ENCODE data around the gene DPM2. TPM values are rescaled to one million over a fixed set of nuclear protein-coding genes. Genes with fewer than 3 reads are reported as not detected.

DPM2 gene
- total RNA-seq, 2 donors from 2014 or later = 18.8 to 26.0 TPM

- Histone ChIP-seq H3K27me3 (replicated peaks; ENCODE audit: insufficient read depth) (no peaks in the 10 kb centered on the region), H3K9me3 (no peaks in the 10 kb centered on the region), H3K4me3 (peak within 1 kb of the TSS; percentile 88), H3K36me3 (peaks cover 8% of the 10 kb centered on the region), H3K27ac (peak within 1 kb of the TSS; percentile 68 to 78), H3K4me1 (ENCODE audit: control insufficient read depth in 1 of 2, low read depth in 2 of 2) (peaks cover 27 to 61% of the 10 kb centered on the region in 2 donors)
- DNase-seq (ENCODE audit: low spot score) (peak; percentile 70), ATAC-seq (ENCODE audit: insufficient number of reproducible peaks, low FRiP score, low read depth) (peak; percentile 54)
- no peak for TF ChIP-seq CTCF (IDR thresholded peaks at IDR 0.05)
Measured at GRCh38 chr9:127916720-127917581, 20.7 kb downstream of the DPM2 start, which contains the start of gene ST6GALNAC4. ST6GALNAC4 (minus strand) TSS chr9:127917041; CDS start chr9:127916419, 622 bp downstream.

GRCh38 chr9:127915801-127916719 is 21.6 kb downstream of the DPM2 start:
- Histone ChIP-seq H3K4me3 (peak overlapping the region; percentile 88), H3K27ac (peak overlapping the region; percentile 68 to 78), H3K36me3 (peaks cover 9% of the 10 kb centered on the region), H3K27me3 (replicated peaks; ENCODE audit: insufficient read depth) (no peaks in the 10 kb centered on the region), H3K4me1 (ENCODE audit: control insufficient read depth in 1 of 2, low read depth in 2 of 2) (peaks cover 27 to 52% of the 10 kb centered on the region in 2 donors), H3K9me3 (no peaks in the 10 kb centered on the region)
- no peak for TF ChIP-seq CTCF (IDR thresholded peaks at IDR 0.05)
- ATAC-seq (ENCODE audit: insufficient number of reproducible peaks, low FRiP score, low read depth) (no peak), DNase-seq (ENCODE audit: low spot score) (no peak)

GRCh38 chr9:127915325-127915752 is 22.3 kb downstream of the DPM2 start:
- DNase-seq (ENCODE audit: low spot score) = no peak
- Histone ChIP-seq H3K4me3 (peak overlapping the region; percentile 88), H3K27me3 (replicated peaks; ENCODE audit: insufficient read depth) (no peaks in the 10 kb centered on the region), H3K27ac (no peak overlapping the region), H3K9me3 (no peaks in the 10 kb centered on the region), H3K36me3 (peaks cover 9% of the 10 kb centered on the region), H3K4me1 (ENCODE audit: control insufficient read depth in 1 of 2, low read depth in 2 of 2) (peaks cover 27 to 50% of the 10 kb centered on the region in 2 donors)
- TF ChIP-seq CTCF (IDR thresholded peaks at IDR 0.05) = no peak
- no peak for ATAC-seq (ENCODE audit: insufficient number of reproducible peaks, low FRiP score, low read depth)

- no peak overlapping the region for H3K4me3 ChIP-seq
- ATAC-seq (ENCODE audit: insufficient number of reproducible peaks, low FRiP score, low read depth) (no peak), DNase-seq (ENCODE audit: low spot score) (no peak)
- no peaks in the 10 kb centered on the region for H3K27me3 ChIP-seq (replicated peaks; ENCODE audit: insufficient read depth)
- H3K36me3 ChIP-seq = peaks cover 14% of the 10 kb centered on the region
- no peaks in the 10 kb centered on the region for H3K9me3 ChIP-seq
- no peak for TF ChIP-seq CTCF (IDR thresholded peaks at IDR 0.05)
- H3K27ac ChIP-seq = no peak overlapping the region
- peaks cover 16 to 36% of the 10 kb centered on the region in 2 donors for H3K4me1 ChIP-seq (ENCODE audit: control insufficient read depth in 1 of 2, low read depth in 2 of 2)
Measured at GRCh38 chr9:127913682-127914081, 24.0 kb downstream of the DPM2 start.

- no peak for DNase-seq (ENCODE audit: low spot score)
- no peak for TF ChIP-seq CTCF (IDR thresholded peaks at IDR 0.05)
- no peak for ATAC-seq (ENCODE audit: insufficient number of reproducible peaks, low FRiP score, low read depth)
- Histone ChIP-seq H3K27me3 (replicated peaks; ENCODE audit: insufficient read depth) (no peaks in the 10 kb centered on the region), H3K4me1 (ENCODE audit: control insufficient read depth in 1 of 2, low read depth in 2 of 2) (peaks cover 9 to 28% of the 10 kb centered on the region in 2 donors), H3K9me3 (no peaks in the 10 kb centered on the region), H3K27ac (no peak overlapping the region), H3K4me3 (no peak overlapping the region), H3K36me3 (peaks cover 21% of the 10 kb centered on the region)
Measured at GRCh38 chr9:127912882-127913281, 24.8 kb downstream of the DPM2 start.

Measured in thoracic aorta (tissue), 2 donors.